Common myeloid progenitor, CD34-positive (primary cell): ENCODE measurements around the gene GSC2.

Experiments used
- CTCF ChIA-PET: fragments of 350-600 bp; sonication (Branson Sonifier 250); formaldehyde crosslinking; loops from one replicate; lab custom pipeline; 2021; ENCODE audit warnings: antibody characterized with exemption; lab: Charles Lee
- POLR2A ChIA-PET: fragments of 350-600 bp; sonication (Branson Sonifier 250); formaldehyde crosslinking; loops from one replicate; lab custom pipeline; 2021; ENCODE audit warnings: antibody characterized with exemption; lab: Charles Lee
- DNase-seq, 3 donors: peaks; one replicate each; pipeline versions ENCODE4 v3.0.0 to v3.0.0-alpha.2; 2013
- H3K27ac ChIP-seq, 2 experiments: 1 replicate in 1 of 2; 2 replicates in 1 of 2; pipeline ENCODE4 v1.7.0; 2013; ENCODE audit warnings: inconsistent platforms in 2 of 2, low read length in 2 of 2, mild to moderate bottlenecking in 2 of 2, low read depth in 1 of 2, moderate library complexity in 1 of 2; ENCODE audit not compliant: severe bottlenecking in 2 of 2, insufficient read depth in 1 of 2, poor library complexity in 1 of 2
- H3K27me3 ChIP-seq, 5 experiments: replicated peaks in 2 of 5; 1 replicate in 3 of 5; 2 replicates in 2 of 5; pipeline versions ENCODE4 v1.6.1 to v1.7.0; 2013; ENCODE audit warnings: low read length in 4 of 5, mild to moderate bottlenecking in 2 of 5, moderate library complexity in 2 of 5, inconsistent platforms in 1 of 5; ENCODE audit not compliant: insufficient read depth in 5 of 5, control insufficient read depth in 4 of 5
- H3K36me3 ChIP-seq, 4 experiments: 1 replicate in 2 of 4; 2 replicates in 2 of 4; pipeline versions ENCODE4 v1.6.1 to v1.7.0; 2013; ENCODE audit warnings: low read length in 3 of 4, control low read depth in 1 of 4, mild to moderate bottlenecking in 1 of 4; ENCODE audit not compliant: control insufficient read depth in 4 of 4, insufficient read depth in 4 of 4
- H3K4me1 ChIP-seq, 4 experiments: 1 replicate in 3 of 4; 2 replicates in 1 of 4; pipeline versions ENCODE4 v1.6.1 to v1.7.1; 2013; ENCODE audit warnings: low read length in 3 of 4, mild to moderate bottlenecking in 3 of 4, control low read depth in 1 of 4, inconsistent platforms in 1 of 4, moderate library complexity in 1 of 4; ENCODE audit not compliant: control insufficient read depth in 4 of 4, insufficient read depth in 4 of 4; ENCODE audit errors: control extremely low read depth in 1 of 4
- H3K4me3 ChIP-seq, 7 experiments: 1 replicate in 4 of 7; 2 replicates in 3 of 7; pipeline versions ENCODE4 v1.5.1 to v1.7.0; 2013; ENCODE audit warnings: mild to moderate bottlenecking in 7 of 7, low read length in 6 of 7, moderate library complexity in 6 of 7, inconsistent platforms in 2 of 7, low read depth in 2 of 7, control low read depth in 1 of 7; ENCODE audit not compliant: insufficient read depth in 4 of 7, control insufficient read depth in 1 of 7; ENCODE audit errors: extremely low read depth in 1 of 7
- H3K9me3 ChIP-seq, 5 experiments: 1 replicate in 4 of 5; 2 replicates in 1 of 5; pipeline versions ENCODE4 v1.6.1 to v1.7.1; 2013; ENCODE audit warnings: low read length in 4 of 5, mild to moderate bottlenecking in 2 of 5, inconsistent platforms in 1 of 5, low read depth in 1 of 5, moderate library complexity in 1 of 5; ENCODE audit not compliant: control insufficient read depth in 4 of 5, insufficient read depth in 2 of 5; ENCODE audit errors: control extremely low read depth in 1 of 5
- WGBS: methylation state at CpG from one replicate; pipeline ENCODE4 v1.1.5; 2013; ENCODE audit not compliant: insufficient coverage; 5-methylcytosine and 5-hydroxymethylcytosine counted together

GSC2 gene

GRCh38 chr22:19106886-19107729, 43.0 kb downstream of the GSC2 start:
- peaks cover 0 to 8% (median under 1%) of the 10 kb centered on the region in 4 experiments for H3K36me3 ChIP-seq
- DNase-seq, result no peak
- no peaks in the 10 kb centered on the region for H3K27me3 ChIP-seq
- H3K4me3 ChIP-seq, result no peak overlapping the region
- H3K4me1 ChIP-seq, result peaks cover 25 to 48% (median 35%) of the 10 kb centered on the region in 4 experiments
- ChIA-PET CTCF (interaction anchor here (1.1 to 2.7 kb wide), 5 partner anchors 11 to 370 kb away, joined by 3 to 15 read pairs (median 6); partner anchors contain the start of genes DGCR2 and ESS2), POLR2A (no interaction called here)
- H3K9me3 ChIP-seq, result no peaks in the 10 kb centered on the region
- H3K27ac ChIP-seq, result peak overlapping the region in 1 of 2 experiments; percentile 52
- 100% methylated on average over 2 of the region's 3 CpGs for WGBS

DNA sequence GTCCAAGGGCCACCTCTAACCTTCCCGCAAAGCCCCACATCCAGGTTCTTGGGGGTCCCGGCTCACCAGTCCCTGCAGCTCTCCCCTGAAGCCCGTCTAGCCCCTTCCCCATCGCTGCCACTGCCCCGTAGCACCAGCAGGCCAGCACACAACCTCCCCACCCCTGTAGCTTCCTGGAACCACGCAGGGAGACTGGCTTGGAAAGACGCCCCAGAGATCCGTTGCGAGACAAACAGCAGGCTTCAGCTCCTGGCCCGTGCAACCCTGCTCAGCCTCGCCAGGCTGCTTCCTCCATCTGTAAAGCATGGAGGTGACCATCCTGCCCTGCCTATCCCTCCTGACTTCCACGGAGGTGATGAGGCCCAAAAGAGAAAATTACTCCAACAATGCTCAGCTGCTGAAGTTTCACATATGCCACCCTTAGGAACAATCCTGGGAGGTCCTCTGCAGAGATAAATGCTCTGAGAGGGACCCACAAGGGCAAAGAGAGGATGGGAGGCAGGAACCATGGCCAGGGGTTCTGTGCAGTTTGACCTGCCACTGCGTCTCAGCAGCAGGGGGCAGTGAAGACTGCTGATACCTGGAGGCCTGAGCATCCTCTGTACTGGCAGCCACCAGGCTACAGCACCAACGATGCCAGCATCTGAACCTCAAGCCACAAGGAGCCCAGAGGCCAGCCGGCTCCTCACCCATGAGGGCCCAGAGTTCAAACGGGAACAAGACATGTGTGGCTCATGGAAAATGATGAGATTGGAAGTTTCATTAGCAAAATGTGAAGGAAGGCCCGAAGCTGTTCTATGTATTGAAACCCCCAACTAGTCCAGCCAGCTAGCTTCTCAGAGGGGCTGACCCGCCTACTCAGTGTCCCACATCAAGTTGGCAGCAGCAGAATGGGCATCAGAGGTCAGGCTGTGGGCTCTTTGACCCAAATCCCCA, 44.0 kb downstream of the GSC2 start:
- CTCF ChIA-PET, result interaction anchor here (0.8 to 2.7 kb wide), 7 partner anchors 9 to 371 kb away, joined by 3 to 15 read pairs (median 4); partner anchors contain the start of gene DGCR2
- H3K27ac ChIP-seq, result peak overlapping the region in 1 of 2 experiments; percentile 30
- H3K36me3 ChIP-seq, result peaks cover 0 to 8% (median under 1%) of the 10 kb centered on the region in 4 experiments
- H3K27me3 ChIP-seq, result no peaks in the 10 kb centered on the region
- 65% methylated on average over 11 of the region's 18 CpGs for WGBS
- H3K9me3 ChIP-seq, result no peaks in the 10 kb centered on the region
- POLR2A ChIA-PET, result no interaction called here
- no peak overlapping the region for H3K4me3 ChIP-seq
- H3K4me1 ChIP-seq, result peaks cover 22 to 43% (median 30%) of the 10 kb centered on the region in 4 experiments
- peak; percentile 51 to 65 (median 64) for DNase-seq

DNA sequence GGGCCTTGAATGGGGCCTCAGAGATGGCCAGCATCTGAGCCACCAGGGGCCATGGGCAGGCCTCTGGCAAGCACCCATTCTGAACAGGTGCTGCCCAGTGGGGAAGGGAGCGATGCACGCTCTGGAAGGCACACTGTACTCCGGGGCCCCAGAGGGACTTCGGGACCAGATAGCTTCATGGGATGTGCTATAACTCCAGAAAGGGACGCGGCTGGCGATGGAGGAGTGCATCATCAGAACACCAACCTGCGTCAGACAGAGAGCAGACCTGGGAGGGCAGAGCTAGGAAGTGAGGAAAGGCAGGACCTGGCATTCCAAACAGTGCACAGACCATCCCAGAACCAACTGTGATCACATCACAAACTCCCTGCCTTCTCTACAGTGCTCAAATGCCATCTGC, 44.6 kb downstream of the GSC2 start:
- no peaks in the 10 kb centered on the region for H3K27me3 ChIP-seq
- H3K4me3 ChIP-seq, result no peak overlapping the region
- H3K4me1 ChIP-seq, result peaks cover 15 to 36% (median 23%) of the 10 kb centered on the region in 4 experiments
- CTCF ChIA-PET, result interaction anchor here (0.8 to 1.5 kb wide), 4 partner anchors 8 to 42 kb away, joined by 3 to 5 read pairs (median 4); no protein-coding TSS in a partner anchor
- DNase-seq, result no peak
- H3K9me3 ChIP-seq, result no peaks in the 10 kb centered on the region
- 100% methylated on average over 8 of the region's 8 CpGs for WGBS
- H3K36me3 ChIP-seq, result peaks cover 0 to 8% (median 2%) of the 10 kb centered on the region in 4 experiments
- H3K27ac ChIP-seq, result no peak overlapping the region
- POLR2A ChIA-PET, result no interaction called here

GRCh38 chr22:19103880-19104821, 45.9 kb downstream of the GSC2 start:
- peaks cover 8 to 24% (median 11%) of the 10 kb centered on the region in 4 experiments for H3K4me1 ChIP-seq
- CTCF ChIA-PET, result interaction anchor here (0.8 to 1.7 kb wide), 2 partner anchors 11 to 40 kb away, joined by 3 to 5 read pairs; partner anchors contain the start of gene ESS2
- H3K27ac ChIP-seq, result no peak overlapping the region
- no peak overlapping the region for H3K4me3 ChIP-seq
- POLR2A ChIA-PET, result no interaction called here
- peaks cover 0 to 8% (median 2%) of the 10 kb centered on the region in 4 experiments for H3K36me3 ChIP-seq
- no peak for DNase-seq
- H3K27me3 ChIP-seq, result no peaks in the 10 kb centered on the region
- no peaks in the 10 kb centered on the region for H3K9me3 ChIP-seq
- WGBS, result 100% methylated on average over 3 of the region's 5 CpGs

DNA sequence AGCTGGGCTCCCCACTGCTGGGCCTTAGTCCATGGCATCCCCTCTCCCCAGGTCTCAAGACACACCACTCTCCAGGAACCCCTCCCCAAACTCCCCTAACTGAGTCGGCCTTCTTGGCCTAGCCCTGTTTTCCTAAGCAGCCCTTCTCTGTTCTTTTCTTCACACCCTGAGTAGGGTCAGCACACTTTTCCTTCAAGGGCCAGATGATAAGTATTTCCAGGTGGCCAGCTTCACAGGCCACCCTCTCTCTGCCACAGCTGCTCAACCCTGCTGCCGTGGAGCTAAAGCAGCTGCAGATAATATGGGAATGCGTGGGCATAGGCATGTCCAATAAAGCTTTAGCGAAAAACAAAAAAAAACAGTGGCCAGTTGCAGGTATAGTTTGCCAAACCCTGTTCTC, 51.9 kb downstream of the GSC2 start:
- 100% methylated on average over 4 of the region's 4 CpGs for WGBS
- no peaks in the 10 kb centered on the region for H3K9me3 ChIP-seq
- no peak for DNase-seq
- peak overlapping the region in 1 of 2 experiments; percentile 57 for H3K27ac ChIP-seq
- no peak overlapping the region for H3K4me3 ChIP-seq
- no peaks in the 10 kb centered on the region for H3K27me3 ChIP-seq
- ChIA-PET CTCF (interaction anchor here (0.6 to 2.0 kb wide), 4 partner anchors 7 to 34 kb away, joined by 3 to 5 read pairs (median 4); no protein-coding TSS in a partner anchor), POLR2A (no interaction called here)
- peaks cover 0 to 2% (median 0%) of the 10 kb centered on the region in 4 experiments for H3K4me1 ChIP-seq
- peaks cover 2 to 7% (median 3%) of the 10 kb centered on the region in 4 experiments for H3K36me3 ChIP-seq

DNA sequence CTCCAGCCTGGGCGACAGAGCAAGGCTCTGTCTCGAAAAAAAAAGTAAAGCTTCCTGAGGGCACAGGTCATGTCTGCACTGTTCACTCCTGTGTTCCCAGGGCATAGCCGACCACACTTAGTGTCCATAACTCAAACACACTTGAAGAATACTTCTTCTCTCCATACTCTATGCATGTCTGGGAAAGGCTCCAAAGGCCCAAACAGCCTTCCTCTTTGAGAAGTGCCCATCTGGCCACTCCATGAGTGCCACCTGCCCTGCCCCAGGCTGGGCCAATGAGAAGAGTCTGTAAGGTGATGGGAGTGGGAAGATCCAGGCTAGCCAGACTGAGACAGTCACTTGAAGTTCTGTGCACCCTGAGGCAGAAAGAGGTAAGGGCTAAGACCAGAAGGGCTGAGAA, 52.6 kb downstream of the GSC2 start:
- 97% methylated on average over 3 of the region's 3 CpGs for WGBS
- CTCF ChIA-PET, result interaction anchor here (2.0 kb wide), 1 partner anchor 8 kb away, joined by 5 read pairs; no protein-coding TSS in a partner anchor
- POLR2A ChIA-PET, result no interaction called here

More for the DNA sequence above, 52.6 kb downstream of the GSC2 start:
- no peaks in the 10 kb centered on the region for H3K27me3 ChIP-seq
- no peak for DNase-seq
- peaks cover 0 to 4% (median under 1%) of the 10 kb centered on the region in 4 experiments for H3K4me1 ChIP-seq
- peaks cover 2 to 7% (median 3%) of the 10 kb centered on the region in 4 experiments for H3K36me3 ChIP-seq
- no peaks in the 10 kb centered on the region for H3K9me3 ChIP-seq
- no peak overlapping the region for H3K4me3 ChIP-seq
- H3K27ac ChIP-seq, result peak overlapping the region in 1 of 2 experiments; percentile 57
